GM12878 (cell line): Measurements from ENCODE around the gene EAF2. TPM values are rescaled to one million over a fixed set of nuclear protein-coding genes. Genes with fewer than 3 reads are reported as not detected.
A peak's percentile ranks its signal among the peaks of the same experiment; 100 is the strongest.

Experiments used
- ATAC-seq: fragments of 200-7000 bp; cut with Tn5 transposase; 3 replicates; pipeline ENCODE4 v1.9.1; 2020; ENCODE audit warnings: mild to moderate bottlenecking, moderate library complexity
- BruUV-seq: library from RNA; stranded (reverse); fragments of 400-500 nt; replicated peaks from 2 replicates; lab custom pipeline; 2021; lab: Mats Ljungman, UMichigan
- CTCF ChIA-PET: fragments of 300-600 bp; sonication (Branson Sonifier 250); formaldehyde crosslinking; extraction: SDS; loops from one replicate; lab custom pipeline; 2021; ENCODE audit warnings: inconsistent platforms; lab: Yijun Ruan, JAX
- POLR2A ChIA-PET: fragments of 350-600 bp; formaldehyde crosslinking; extraction: SDS; loops from one replicate; lab custom pipeline; 2021; ENCODE audit warnings: inconsistent platforms; lab: Charles Lee
- RAD21 ChIA-PET: fragments of 300-600 bp; sonication (Branson Sonifier 250); formaldehyde crosslinking; loops from one replicate; lab custom pipeline; 2023; ENCODE audit warnings: antibody characterized with exemption; ENCODE audit not compliant: unreplicated experiment; lab: Charles Lee
- SMC1A ChIA-PET: fragments of 300-600 bp; sonication (Branson Sonifier 250); formaldehyde crosslinking; loops from one replicate; lab custom pipeline; 2023; ENCODE audit not compliant: unreplicated experiment, uncharacterized antibody; lab: Charles Lee
- DNase-seq: peaks from one replicate; pipeline ENCODE4 v3.0.0-alpha.2; 2011; ENCODE audit warnings: low read depth, low spot score
- FAIRE-seq: peaks from 3 replicates; lab custom pipeline; 2011; peaks lifted over from hg19 to GRCh38; lab: Jason Lieb, UNC
- H2AFZ ChIP-seq: 2 replicates; pipeline ENCODE4 v1.6.0; 2011; ENCODE audit warnings: low read depth, low read length, control low read depth; ENCODE audit not compliant: control insufficient read depth
- H3K27ac ChIP-seq: 2 replicates; pipeline ENCODE4 v1.5.1; 2011; ENCODE audit warnings: control low read depth; ENCODE audit not compliant: control insufficient read depth, insufficient read depth
- H3K27me3 ChIP-seq, 2 experiments: replicated peaks in 1 of 2; 2 replicates each; pipeline versions ENCODE4 v1.6.0 to v1.6.1; 2011; ENCODE audit warnings: low read length in 1 of 2; ENCODE audit not compliant: control insufficient read depth in 2 of 2, insufficient read depth in 2 of 2
- H3K36me3 ChIP-seq, 2 experiments: 2 replicates each; pipeline ENCODE4 v1.5.1; 2011; ENCODE audit warnings: low read length in 1 of 2; ENCODE audit not compliant: control insufficient read depth in 2 of 2, insufficient read depth in 2 of 2
- H3K4me1 ChIP-seq: 2 replicates; pipeline ENCODE4 v1.6.1; 2011; ENCODE audit warnings: mild to moderate bottlenecking, low read length, moderate library complexity, mixed read lengths; ENCODE audit not compliant: control insufficient read depth, insufficient read depth
- H3K4me2 ChIP-seq: 2 replicates; pipeline ENCODE4 v1.6.0; 2011; ENCODE audit warnings: control low read depth; ENCODE audit not compliant: control insufficient read depth, insufficient read depth
- H3K4me3 ChIP-seq: fragments of 200-600 bp; sonication (generic); 2 replicates; pipeline ENCODE4 v1.5.1; 2016
- H3K79me2 ChIP-seq: 2 replicates; pipeline ENCODE4 v1.6.0; 2011; ENCODE audit warnings: low read length; ENCODE audit not compliant: control insufficient read depth, insufficient read depth
- H3K9ac ChIP-seq: 2 replicates; pipeline ENCODE4 v1.8.0; 2011; ENCODE audit warnings: low read length, control low read depth, mixed read lengths; ENCODE audit not compliant: control insufficient read depth, insufficient read depth
- H3K9me3 ChIP-seq: replicated peaks from 3 replicates; pipeline ENCODE4 v1.5.1; 2011; ENCODE audit warnings: mild to moderate bottlenecking, low read length; ENCODE audit not compliant: control insufficient read depth, insufficient read depth
- H4K20me1 ChIP-seq: 2 replicates; pipeline ENCODE4 v1.6.0; 2011; ENCODE audit not compliant: control insufficient read depth, insufficient read depth
- BACH1 ChIP-seq: fragments of 450-650 bp; IDR thresholded peaks from 2 replicates; pipeline ENCODE4 v1.6.1; 2017; ENCODE audit warnings: mild to moderate bottlenecking, borderline replicate concordance
- BHLHE40 ChIP-seq, 2 experiments: fragments of 450-650 bp in 1 of 2; IDR thresholded peaks; 2 replicates each; pipeline ENCODE4 v1.6.1; 2011 to 2017; ENCODE audit warnings: low read depth in 2 of 2, borderline replicate concordance in 1 of 2, improper control_type of control experiment in 1 of 2, low read length in 1 of 2, mild to moderate bottlenecking in 1 of 2
- CHD1 ChIP-seq: IDR thresholded peaks from 2 replicates; pipeline ENCODE4 v1.6.1; 2012; ENCODE audit warnings: low read depth, low read length, improper control_type of control experiment
- IRF3 ChIP-seq: fragments of 450-650 bp; IDR thresholded peaks from 2 replicates; pipeline ENCODE4 v1.6.1; 2014; ENCODE audit warnings: mild to moderate bottlenecking
- KAT2A ChIP-seq: conservative IDR thresholded peaks from 2 replicates; pipeline ENCODE4 v1.6.1; 2011; ENCODE audit warnings: low read depth, low read length; ENCODE audit not compliant: control insufficient read depth
- MLLT1 ChIP-seq: fragments of 450-650 bp; IDR thresholded peaks from 2 replicates; pipeline ENCODE4 v1.6.1; 2016; ENCODE audit warnings: mild to moderate bottlenecking
- PKNOX1 ChIP-seq: fragments of 450-650 bp; IDR thresholded peaks from 2 replicates; pipeline ENCODE4 v1.6.1; 2016; ENCODE audit warnings: mild to moderate bottlenecking
- RAD21 ChIP-seq: IDR thresholded peaks from 2 replicates; pipeline ENCODE4 v1.6.1; 2011; ENCODE audit warnings: mild to moderate bottlenecking, low read depth, low read length, moderate library complexity; ENCODE audit not compliant: insufficient read depth
- SIX5 ChIP-seq: IDR thresholded peaks from 2 replicates; pipeline ENCODE4 v1.6.1; 2011; ENCODE audit warnings: mild to moderate bottlenecking, low read depth, low read length, moderate library complexity; ENCODE audit not compliant: severe bottlenecking
- WRNIP1 ChIP-seq: IDR thresholded peaks from 2 replicates; pipeline ENCODE4 v1.6.1; 2011; ENCODE audit warnings: low read depth, low read length, improper control_type of control experiment, borderline replicate concordance
- YBX1 ChIP-seq: fragments of 450-650 bp; IDR thresholded peaks from 2 replicates; pipeline ENCODE4 v1.6.1; 2016; ENCODE audit warnings: antibody characterized with exemption
- WGBS: methylation state at CpG from one replicate; pipeline ENCODE4 v1.1.6; 2016; ENCODE audit warnings: low lambda C conversion rate; ENCODE audit not compliant: insufficient replicate concordance, insufficient coverage; ENCODE audit errors: missing lambda C conversion rate; 5-methylcytosine and 5-hydroxymethylcytosine counted together
- in situ Hi-C: fragments of 300-500 bp; cut with MboI; formaldehyde crosslinking; loops from 9 replicates; pipeline ENCODE4 v1.14.3; 2018; ENCODE audit warnings: mixed read lengths
- intact Hi-C: fragments of 100-400 bp; cut with micrococcal nuclease; formaldehyde crosslinking; loops from one replicate; pipeline ENCODE4 v1.14.2; 2022; ENCODE audit not compliant: unreplicated experiment
- polyA plus RNA-seq, 11 experiments: library from polyadenylated mRNA; depleted of rRNA in 4 of 11; unstranded in 6 of 11; stranded (reverse) in 5 of 11; fragments of >200 nt; fragmentation: Nextera tagmentation in 4 of 11; fragmentation: Illumina TruSeq in 1 of 11; extraction: Ambion mirVana in 4 of 11; extraction: Trizol in 1 of 11; gene quantifications; 1 replicate in 1 of 11; 2 replicates in 10 of 11; pipeline versions ENCODE4 v1.2.1 to v1.2.3, GENCODE V29; 2011 to 2016; ENCODE audit warnings: inconsistent platforms in 2 of 11, missing spikeins in 2 of 11, low read depth in 1 of 11
- total RNA-seq, 4 experiments: library from RNA; depleted of rRNA in 3 of 4; stranded (reverse); fragments of >200 nt in 3 of 4; fragmentation: Illumina TruSeq in 1 of 4; extraction: Trizol in 1 of 4; gene quantifications; 2 replicates each; pipeline versions ENCODE4 v1.2.1 to v1.2.3, GENCODE V29; 2013 to 2021

EAF2 gene
- total and polyA plus RNA-seq, 10 of the 15 experiments (the other 5 are each of a cell fraction or from before 2014, with no cell fraction given), result 47.3 to 193 (median 72.2) TPM

- H3K9me3 ChIP-seq, result peaks cover 1% of the 10 kb centered on the region; the same call in 1 of the 3 replicates
- FAIRE-seq (no peak), ATAC-seq (peak; percentile 24; the same call in 1 of the 3 replicates), DNase-seq (no peak)
- 100% methylated on average over 2 of the region's 2 CpGs for WGBS
- TF ChIP-seq RAD21 (no peak), BACH1 (no peak), PKNOX1 (no peak), KAT2A (no peak)
- SMC1A ChIA-PET, result interaction anchor here (0.6 to 2.2 kb wide), 4 partner anchors 9 to 306 kb away, joined by 3 to 11 read pairs (median 6); partner anchors contain the start of gene POLQ
- H3K4me2 ChIP-seq, result no peak overlapping the region
- BruUV-seq, result no TSS peak
- POLR2A ChIA-PET, result interaction anchor here (0.8 kb wide), 1 partner anchor 404 kb away, joined by 3 read pairs; no protein-coding TSS in a partner anchor
- no peak overlapping the region for H3K27ac ChIP-seq
- CTCF ChIA-PET, result no interaction called here
- peaks cover 1 to 24% of the 10 kb centered on the region in 2 experiments for H3K36me3 ChIP-seq
- no peaks in the 10 kb centered on the region for H4K20me1 ChIP-seq
- RAD21 ChIA-PET, result interaction anchor here (0.8 to 1.1 kb wide), 2 partner anchors 259 to 305 kb away, joined by 3 read pairs; no protein-coding TSS in a partner anchor
- no peaks in the 10 kb centered on the region for H3K4me1 ChIP-seq
- no peaks in the 10 kb centered on the region for H3K27me3 ChIP-seq
- intact Hi-C loops (no loop called here), in situ Hi-C loops (no loop called here)
- no peak overlapping the region for H2AFZ ChIP-seq
- no peak overlapping the region for H3K9ac ChIP-seq
- no peak overlapping the region for H3K4me3 ChIP-seq
- H3K79me2 ChIP-seq, result peaks cover 2% of the 10 kb centered on the region
Measured at GRCh38 chr3:121852256-121852655, 17.2 kb downstream of the EAF2 start.

GRCh38 chr3:121855555-121855954 lies 20.5 kb downstream of the EAF2 start:
- CTCF ChIA-PET, result no interaction called here
- WGBS, result 67% methylated on average over 5 of the region's 5 CpGs
- SMC1A ChIA-PET, result no interaction called here
- Histone ChIP-seq H4K20me1 (no peaks in the 10 kb centered on the region), H3K4me3 (no peak overlapping the region), H3K27me3 (no peaks in the 10 kb centered on the region), H3K36me3 (peaks cover 1 to 25% of the 10 kb centered on the region in 2 experiments), H3K9ac (no peak overlapping the region), H3K79me2 (peaks cover 2% of the 10 kb centered on the region), H3K9me3 (peaks cover 1% of the 10 kb centered on the region; the same call in 1 of the 3 replicates), H3K4me1 (no peaks in the 10 kb centered on the region), H3K4me2 (no peak overlapping the region), H2AFZ (no peak overlapping the region), H3K27ac (no peak overlapping the region)
- no TSS peak for BruUV-seq
- RAD21 ChIA-PET, result no interaction called here
- FAIRE-seq (no peak), ATAC-seq (peak; percentile 52; the same call in 1 of the 3 replicates), DNase-seq (no peak)
- POLR2A ChIA-PET, result no interaction called here
- intact Hi-C loops, result no loop called here
- in situ Hi-C loops, result loop anchor here (5.0 kb wide), 1 partner anchor 663 kb away; no protein-coding TSS in a partner anchor
- TF ChIP-seq BHLHE40 (IDR thresholded peaks at IDR 0.05; ENCODE audit: borderline replicate concordance in 1 of 2, low read depth in 2 of 2, low read length in 1 of 2), result no peak
- peak; percentile 45; the same call in 1 of the 2 replicates for TF ChIP-seq RAD21
- TF ChIP-seq YBX1, result no peak
- TF ChIP-seq CHD1, result no peak
- no peak for TF ChIP-seq WRNIP1
- TF ChIP-seq IRF3, result no peak
- no peak for TF ChIP-seq MLLT1
- TF ChIP-seq SIX5, result no peak
